KOPT-K1 (cell line): ENCODE measurements around the gene LZTR1.

Source experiments
- H3K27ac ChIP-seq: fragments of 200-600 bp; sonication (generic); 2 replicates; pipeline ENCODE4 v1.5.1; 2016; ENCODE audit warnings: antibody characterized with exemption, mild to moderate bottlenecking, low read depth, low read length; ENCODE audit not compliant: poor library complexity, severe bottlenecking
- H3K36me3 ChIP-seq: fragments of 200-600 bp; sonication (generic); 2 replicates; pipeline ENCODE4 v1.5.1; 2017; ENCODE audit warnings: antibody characterized with exemption, mild to moderate bottlenecking, low read length, moderate library complexity; ENCODE audit not compliant: insufficient read depth
- H3K9me3 ChIP-seq: fragments of 200-600 bp; sonication (generic); 2 replicates; pipeline ENCODE4 v1.5.1; 2017; ENCODE audit warnings: antibody characterized with exemption, low read length, mild to moderate bottlenecking; ENCODE audit not compliant: insufficient read depth, poor library complexity, severe bottlenecking

LZTR1 gene

GRCh38 chr22:21020802-21021429 is 38.8 kb downstream of the LZTR1 start:
- Histone ChIP-seq H3K36me3 (no peaks in the 10 kb centered on the region), H3K9me3 (no peaks in the 10 kb centered on the region), H3K27ac (no peak overlapping the region)

- H3K9me3 ChIP-seq: no peaks in the 10 kb centered on the region
- no peak overlapping the region for H3K27ac ChIP-seq
- no peaks in the 10 kb centered on the region for H3K36me3 ChIP-seq
These were observed 40.4 kb downstream of the LZTR1 start for GRCh38 chr22:21022507-21022906.

GRCh38 chr22:21022955-21023614 is 41.0 kb downstream of the LZTR1 start:
- Histone ChIP-seq H3K27ac (no peak overlapping the region), H3K36me3 (no peaks in the 10 kb centered on the region), H3K9me3 (no peaks in the 10 kb centered on the region)

GRCh38 chr22:21025266-21025665 is 43.2 kb downstream of the LZTR1 start:
- H3K36me3 ChIP-seq: no peaks in the 10 kb centered on the region
- H3K9me3 ChIP-seq: no peaks in the 10 kb centered on the region
- peak overlapping the region; percentile 41 for H3K27ac ChIP-seq

GRCh38 chr22:21025763-21026755 is 44.0 kb downstream of the LZTR1 start:
- Histone ChIP-seq H3K27ac (peak overlapping the region; percentile 41), H3K36me3 (no peaks in the 10 kb centered on the region), H3K9me3 (no peaks in the 10 kb centered on the region)

GRCh38 chr22:21026783-21027692 is 44.9 kb downstream of the LZTR1 start:
- H3K9me3 ChIP-seq: no peaks in the 10 kb centered on the region
- H3K36me3 ChIP-seq: no peaks in the 10 kb centered on the region
- H3K27ac ChIP-seq: no peak overlapping the region

- H3K9me3 ChIP-seq: no peaks in the 10 kb centered on the region
- no peak overlapping the region for H3K27ac ChIP-seq
- no peaks in the 10 kb centered on the region for H3K36me3 ChIP-seq
These were observed 46.5 kb downstream of the LZTR1 start for GRCh38 chr22:21028277-21029251.

GRCh38 chr22:21029486-21030025 is 47.5 kb downstream of the LZTR1 start:
- H3K9me3 ChIP-seq: no peaks in the 10 kb centered on the region
- no peaks in the 10 kb centered on the region for H3K36me3 ChIP-seq
- no peak overlapping the region for H3K27ac ChIP-seq

- Histone ChIP-seq H3K36me3 (no peaks in the 10 kb centered on the region), H3K27ac (no peak overlapping the region), H3K9me3 (no peaks in the 10 kb centered on the region)
These were observed 47.9 kb downstream of the LZTR1 start for GRCh38 chr22:21030032-21030431.

GRCh38 chr22:21030621-21031544 is 48.8 kb downstream of the LZTR1 start:
- no peaks in the 10 kb centered on the region for H3K36me3 ChIP-seq

GRCh38 chr22:21031545-21032036 is 49.5 kb downstream of the LZTR1 start:
- Histone ChIP-seq H3K9me3 (no peaks in the 10 kb centered on the region), H3K36me3 (no peaks in the 10 kb centered on the region), H3K27ac (no peak overlapping the region)

More at GRCh38 chr22:21030621-21031544, 48.8 kb downstream of the LZTR1 start:
- no peak overlapping the region for H3K27ac ChIP-seq
- H3K9me3 ChIP-seq: no peaks in the 10 kb centered on the region

- no peak within 1 kb of the TSS for H3K27ac ChIP-seq
- no peaks in the 10 kb centered on the region for H3K9me3 ChIP-seq
- no peaks in the 10 kb centered on the region for H3K36me3 ChIP-seq
These were observed 50.2 kb downstream of the LZTR1 start, which contains the start of gene SLC7A4 for GRCh38 chr22:21032037-21032867. SLC7A4 (minus strand) TSS chr22:21032561; CDS start chr22:21031812, 749 bp downstream.
